Suppressor macrophage (primary cell): Measurements from ENCODE around the gene SMC3.

Experiments used
- DNase-seq, 4 experiments: peaks; one replicate each; pipeline ENCODE4 v3.0.0-alpha.2; 2020 to 2022

SMC3 gene

GRCh38 chr10:110647136-110647430 is 79.6 kb downstream of the SMC3 start:
- no peak for DNase-seq

DNA sequence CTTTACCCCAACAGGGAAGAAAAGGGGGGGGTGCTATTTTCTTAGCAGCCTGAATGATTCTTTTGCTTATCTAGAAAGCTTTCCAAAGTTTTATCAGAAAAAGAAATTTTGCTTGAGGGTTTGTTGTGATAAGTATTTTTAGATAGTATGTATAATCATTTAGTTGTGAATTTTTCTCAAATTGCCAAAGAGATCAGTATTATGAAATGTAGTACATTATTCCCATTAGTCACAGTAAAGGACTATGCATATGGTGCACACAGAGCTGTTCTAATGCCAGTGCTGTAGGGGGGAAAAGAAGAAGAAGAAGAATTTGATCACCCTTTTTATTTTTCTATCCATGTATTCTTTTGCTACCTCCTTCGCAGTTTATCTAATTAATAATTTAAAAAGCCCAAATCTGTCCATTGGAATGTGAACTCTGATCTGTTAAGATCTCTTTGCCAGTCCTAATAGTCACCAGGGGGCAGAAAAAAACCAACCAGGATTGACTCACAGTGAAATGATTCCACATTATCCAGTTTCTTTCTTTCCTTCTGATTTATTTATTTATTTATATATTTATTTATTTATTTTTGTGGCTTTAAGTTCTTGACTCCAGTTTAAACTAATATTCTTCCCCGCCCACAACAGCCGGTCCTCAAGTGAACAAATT is 81.3 kb downstream of the SMC3 start:
- DNase-seq, result no peak

DNA sequence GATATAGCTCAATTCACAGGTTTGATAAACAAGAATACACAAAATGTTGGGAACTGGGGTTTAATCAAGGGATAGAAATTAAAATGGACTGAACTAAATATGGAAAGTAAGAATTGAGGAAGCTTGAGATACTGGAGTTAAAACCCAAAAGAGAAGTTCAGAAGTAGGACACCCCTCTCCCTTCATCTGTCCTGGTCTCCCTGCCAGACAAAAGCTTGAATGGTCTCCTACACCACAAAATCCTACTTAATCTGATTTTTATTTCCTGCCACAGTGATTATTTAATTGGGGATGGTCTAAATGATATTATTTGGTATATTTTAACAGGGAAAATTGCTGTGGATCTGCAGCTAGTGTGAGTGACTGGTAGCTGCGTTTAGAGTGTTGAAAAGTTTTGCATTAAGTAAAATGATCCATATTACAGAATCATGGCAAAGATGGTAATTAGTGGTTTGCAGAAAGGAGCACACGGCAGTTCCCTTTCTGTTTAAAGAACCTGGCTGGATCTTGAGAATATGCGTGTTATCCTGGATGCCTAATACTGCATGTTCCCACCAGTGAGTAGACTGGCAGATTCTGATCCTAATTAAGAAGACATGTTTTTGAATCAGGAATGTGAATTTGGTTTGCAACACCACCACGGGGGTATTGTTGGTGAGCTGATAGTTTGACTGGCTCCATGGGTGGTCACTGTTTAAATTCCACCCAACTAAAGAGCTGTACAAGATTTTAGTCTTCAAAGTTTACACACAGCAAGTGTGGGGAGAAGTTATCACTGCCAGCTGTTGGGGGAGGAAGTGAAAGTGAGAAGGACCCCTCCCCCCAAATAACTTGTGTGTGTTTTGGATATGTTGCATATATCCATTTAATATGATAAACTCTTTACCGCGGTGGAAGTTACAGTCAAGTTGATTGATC is 82.1 kb downstream of the SMC3 start:
- peak in 2 of 4 experiments; percentile 8 to 20 for DNase-seq

DNA sequence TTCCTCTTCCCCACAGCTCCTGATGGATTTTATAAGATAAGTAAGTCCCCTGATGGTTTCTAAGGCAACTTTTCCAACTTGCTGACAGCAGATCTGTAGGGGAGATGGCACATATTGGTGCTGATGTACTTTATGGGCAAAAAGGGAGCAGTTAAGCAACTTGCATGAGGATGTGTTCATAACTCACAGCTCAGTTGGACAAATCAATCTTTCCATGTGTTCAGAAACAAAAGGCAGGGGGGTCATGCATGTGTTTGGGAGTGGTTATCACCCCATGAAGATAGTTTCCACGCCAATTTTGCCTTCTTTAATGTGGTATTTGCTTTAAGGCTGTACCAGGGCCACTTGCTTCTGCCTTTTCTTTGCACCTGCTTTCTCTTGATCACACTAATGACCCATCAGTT is 82.8 kb downstream of the SMC3 start:
- DNase-seq, result no peak

GRCh38 chr10:110651044-110651958 is 83.8 kb downstream of the SMC3 start:
- peak in 3 of 4 experiments; percentile 26 to 44 (median 31) for DNase-seq

DNA sequence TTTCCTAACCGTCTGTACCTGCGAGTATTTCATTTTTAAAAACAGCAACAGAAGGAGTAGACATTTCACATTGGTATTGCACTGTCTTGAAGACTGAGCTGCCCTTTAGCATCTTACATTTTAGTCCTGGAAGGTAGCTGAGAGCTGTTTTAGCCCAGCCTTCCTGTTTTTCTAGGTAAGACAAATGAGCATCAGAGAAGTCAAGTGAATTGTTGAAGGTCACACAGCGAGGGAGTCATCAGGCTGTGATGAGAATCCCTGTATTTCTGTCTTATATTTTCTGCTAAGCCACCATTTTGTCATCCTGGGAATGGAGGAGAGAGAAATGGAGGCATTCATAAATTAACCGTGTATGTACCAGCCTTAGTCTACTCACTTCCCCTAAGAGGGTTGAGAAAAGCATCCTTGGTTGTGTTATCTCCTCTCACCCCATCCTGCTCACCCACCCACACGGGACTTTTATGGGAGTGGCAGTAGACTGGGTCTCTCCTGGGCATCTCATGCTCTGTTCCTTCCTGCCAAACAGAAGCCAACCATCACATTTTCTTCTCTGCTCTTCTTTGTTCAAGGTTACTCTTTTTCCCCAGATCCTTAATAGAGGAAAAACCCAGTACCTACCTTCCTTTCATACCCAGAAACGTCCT is 85.1 kb downstream of the SMC3 start:
- no peak for DNase-seq
